ENCODE measurements around the gene RDX. TPM values are rescaled to one million over a fixed set of nuclear protein-coding genes. Genes with fewer than 3 reads are reported as not detected.

The RDX gene
- total RNA-seq, 1 experiment from 2014 or later: 131 TPM

DNA sequence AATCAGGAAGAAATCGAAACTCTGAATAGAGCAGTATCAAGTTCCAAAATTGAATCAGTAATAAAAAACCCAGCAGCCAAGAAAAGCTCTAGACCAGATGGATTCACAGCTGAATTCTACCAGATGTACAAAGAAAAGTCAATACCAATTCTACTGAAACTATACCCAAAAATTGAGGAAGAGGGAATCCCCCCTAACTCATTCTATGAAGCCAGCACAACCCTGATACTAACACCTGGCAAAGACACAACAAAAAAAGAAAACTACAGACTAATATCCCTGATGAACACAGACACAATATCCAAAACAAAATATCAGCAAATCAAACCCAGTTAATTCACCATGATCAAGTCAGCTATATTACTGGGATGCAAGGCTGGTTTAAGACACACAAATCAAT, 105.5 kb downstream of the RDX start (continued):
- TF ChIP-seq, protein P1, sequence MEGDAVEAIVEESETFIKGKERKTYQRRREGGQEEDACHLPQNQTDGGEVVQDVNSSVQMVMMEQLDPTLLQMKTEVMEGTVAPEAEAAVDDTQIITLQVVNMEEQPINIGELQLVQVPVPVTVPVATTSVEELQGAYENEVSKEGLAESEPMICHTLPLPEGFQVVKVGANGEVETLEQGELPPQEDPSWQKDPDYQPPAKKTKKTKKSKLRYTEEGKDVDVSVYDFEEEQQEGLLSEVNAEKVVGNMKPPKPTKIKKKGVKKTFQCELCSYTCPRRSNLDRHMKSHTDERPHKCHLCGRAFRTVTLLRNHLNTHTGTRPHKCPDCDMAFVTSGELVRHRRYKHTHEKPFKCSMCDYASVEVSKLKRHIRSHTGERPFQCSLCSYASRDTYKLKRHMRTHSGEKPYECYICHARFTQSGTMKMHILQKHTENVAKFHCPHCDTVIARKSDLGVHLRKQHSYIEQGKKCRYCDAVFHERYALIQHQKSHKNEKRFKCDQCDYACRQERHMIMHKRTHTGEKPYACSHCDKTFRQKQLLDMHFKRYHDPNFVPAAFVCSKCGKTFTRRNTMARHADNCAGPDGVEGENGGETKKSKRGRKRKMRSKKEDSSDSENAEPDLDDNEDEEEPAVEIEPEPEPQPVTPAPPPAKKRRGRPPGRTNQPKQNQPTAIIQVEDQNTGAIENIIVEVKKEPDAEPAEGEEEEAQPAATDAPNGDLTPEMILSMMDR (IDR thresholded peaks at IDR 0.05 in 2 of 3, conservative IDR thresholded peaks at IDR 0.05 in 1 of 3; ENCODE audit: borderline replicate concordance in 1 of 3, insufficient read depth in 1 of 3, low read depth in 2 of 3, low read length in 2 of 3): no peak
- no peak for TF ChIP-seq ZFX (IDR thresholded peaks at IDR 0.05)
- no peak for TF ChIP-seq EGR1 (IDR thresholded peaks at IDR 0.05; ENCODE audit: low read depth)

DNA sequence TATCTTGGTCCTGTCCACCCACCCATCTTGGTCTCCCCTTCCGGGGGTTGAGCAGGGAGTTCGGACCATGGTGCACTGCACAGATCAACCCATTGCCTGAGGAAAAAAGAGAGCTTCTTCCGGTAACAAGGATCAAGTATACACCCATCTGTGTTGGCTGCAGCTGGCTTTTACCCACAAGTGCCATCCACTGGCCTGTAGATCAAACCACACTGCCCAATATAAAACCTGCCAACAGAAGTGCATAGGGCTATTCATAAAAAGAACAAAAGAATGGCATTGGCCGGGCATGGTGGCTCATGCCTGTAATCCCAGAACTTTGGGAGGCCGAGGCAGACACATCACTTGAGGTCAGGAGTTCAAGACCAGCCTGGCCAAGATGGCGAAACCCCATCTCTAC, 108.7 kb downstream of the RDX start:
- ChIA-PET POLR2A (no interaction called here), CTCF (interaction anchor here (1.2 kb wide), 1 partner anchor 189 kb away, joined by 3 read pairs; no protein-coding TSS in a partner anchor), RAD21 (ENCODE audit: low non-redundant PET in 1 of 2, low total read pairs in 2 of 2, uncharacterized antibody in 2 of 2, unreplicated experiment in 2 of 2) (no interaction called here)
- ATAC-seq (no peak; the same call in 1 of the 2 replicates), DNase-seq (ENCODE audit: low read depth, low spot score) (no peak)
- Histone ChIP-seq H4K20me1 (ENCODE audit: insufficient read depth) (no peaks in the 10 kb centered on the region), H3K9me2 (ENCODE audit: insufficient read depth) (no peaks in the 10 kb centered on the region), H3K9me3 (ENCODE audit: control insufficient read depth in 1 of 2, insufficient read depth in 1 of 2, low read depth in 1 of 2, low read length in 2 of 2) (no peaks in the 10 kb centered on the region), H3K4me2 (ENCODE audit: low read length) (no peak overlapping the region), H3K79me2 (ENCODE audit: insufficient read depth, low read length) (no peaks in the 10 kb centered on the region), H3K27me3 (ENCODE audit: insufficient read depth, low read length) (no peaks in the 10 kb centered on the region), H3K27ac (ENCODE audit: low read depth, low read length) (no peak overlapping the region), H3K4me3 (replicated peaks in 1 of 2; ENCODE audit: low read depth in 1 of 2, low read length in 2 of 2) (no peak overlapping the region), H2AFZ (ENCODE audit: low read depth, low read length, poor library complexity, severe bottlenecking) (no peak overlapping the region), H3K36me3 (ENCODE audit: control insufficient read depth in 1 of 2, insufficient read depth in 2 of 2, low read length in 2 of 2) (no peaks in the 10 kb centered on the region), H3K4me1 (ENCODE audit: control insufficient read depth in 1 of 2, insufficient read depth in 2 of 2, low read length in 2 of 2) (peaks cover 5 to 36% of the 10 kb centered on the region in 2 experiments; a peak in 3 of 4 replicates), H3K9ac (ENCODE audit: low read length) (no peak overlapping the region)
- TF ChIP-seq EZH2 (IDR thresholded peaks at IDR 0.05) (no peak), POLR2A (IDR thresholded peaks at IDR 0.05; ENCODE audit: borderline replicate concordance, extremely low read depth, insufficient read depth, insufficient read length) (no peak)
- intact Hi-C loops (cut with micrococcal nuclease): no loop called here
- no TSS peak for BruUV-seq (replicated peaks)

DNA sequence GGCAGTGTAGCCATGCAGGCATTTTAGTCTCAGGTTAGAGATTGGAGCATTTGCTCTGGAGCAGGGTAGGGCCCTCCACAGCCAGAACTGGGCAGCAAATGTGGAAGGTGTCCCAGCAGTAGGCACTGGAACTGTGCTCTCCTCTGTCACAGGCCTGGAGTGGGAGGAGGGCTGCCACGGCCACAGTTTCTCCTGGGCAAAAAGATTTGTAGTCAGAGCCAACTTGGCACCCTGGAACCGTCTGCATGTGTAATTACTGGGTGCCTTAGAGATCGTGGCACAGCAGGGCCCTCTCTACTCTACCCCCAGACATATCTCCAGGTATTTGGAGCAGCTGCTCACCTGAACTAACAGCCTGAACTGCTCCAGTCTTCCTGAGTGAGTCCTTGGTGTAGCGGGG, 109.5 kb downstream of the RDX start:
- Histone ChIP-seq H3K9ac (ENCODE audit: low read length) (no peak overlapping the region), H4K20me1 (ENCODE audit: insufficient read depth) (no peaks in the 10 kb centered on the region), H3K27me3 (ENCODE audit: insufficient read depth, low read length) (no peaks in the 10 kb centered on the region), H3K4me3 (replicated peaks in 1 of 2; ENCODE audit: low read depth in 1 of 2, low read length in 2 of 2) (no peak overlapping the region), H3K4me1 (ENCODE audit: control insufficient read depth in 1 of 2, insufficient read depth in 2 of 2, low read length in 2 of 2) (peaks cover 5 to 44% of the 10 kb centered on the region in 2 experiments; a peak in 3 of 4 replicates), H3K36me3 (ENCODE audit: control insufficient read depth in 1 of 2, insufficient read depth in 2 of 2, low read length in 2 of 2) (no peaks in the 10 kb centered on the region), H3K27ac (ENCODE audit: low read depth, low read length) (no peak overlapping the region), H3K9me3 (ENCODE audit: control insufficient read depth in 1 of 2, insufficient read depth in 1 of 2, low read depth in 1 of 2, low read length in 2 of 2) (no peaks in the 10 kb centered on the region), H3K79me2 (ENCODE audit: insufficient read depth, low read length) (no peaks in the 10 kb centered on the region), H3K9me2 (ENCODE audit: insufficient read depth) (no peaks in the 10 kb centered on the region), H2AFZ (ENCODE audit: low read depth, low read length, poor library complexity, severe bottlenecking) (no peak overlapping the region), H3K4me2 (ENCODE audit: low read length) (no peak overlapping the region)
- ChIA-PET RAD21 (ENCODE audit: low non-redundant PET in 1 of 2, low total read pairs in 2 of 2, uncharacterized antibody in 2 of 2, unreplicated experiment in 2 of 2) (no interaction called here), CTCF (no interaction called here), POLR2A (no interaction called here)
- TF ChIP-seq YY1 (IDR thresholded peaks at IDR 0.05; ENCODE audit: extremely low read depth, insufficient replicate concordance, low read depth, low read length) (no peak), CEBPB (IDR thresholded peaks at IDR 0.05; ENCODE audit: low read depth) (no peak), RAD21 (IDR thresholded peaks at IDR 0.05; ENCODE audit: low read depth) (no peak), EGR1 (IDR thresholded peaks at IDR 0.05; ENCODE audit: low read depth) (no peak), ELF1 (IDR thresholded peaks at IDR 0.05; ENCODE audit: borderline replicate concordance, low read depth) (no peak), ZFX (IDR thresholded peaks at IDR 0.05) (no peak), ZNF274 (IDR thresholded peaks at IDR 0.05; ENCODE audit: low read depth, low read length) (no peak), CBX3 (IDR thresholded peaks at IDR 0.05; ENCODE audit: low read depth) (no peak), SP1 (IDR thresholded peaks at IDR 0.05; ENCODE audit: low read depth) (no peak), POLR2A (IDR thresholded peaks at IDR 0.05; ENCODE audit: borderline replicate concordance, extremely low read depth, insufficient read depth, insufficient read length) (no peak)
- TF ChIP-seq, protein P2, sequence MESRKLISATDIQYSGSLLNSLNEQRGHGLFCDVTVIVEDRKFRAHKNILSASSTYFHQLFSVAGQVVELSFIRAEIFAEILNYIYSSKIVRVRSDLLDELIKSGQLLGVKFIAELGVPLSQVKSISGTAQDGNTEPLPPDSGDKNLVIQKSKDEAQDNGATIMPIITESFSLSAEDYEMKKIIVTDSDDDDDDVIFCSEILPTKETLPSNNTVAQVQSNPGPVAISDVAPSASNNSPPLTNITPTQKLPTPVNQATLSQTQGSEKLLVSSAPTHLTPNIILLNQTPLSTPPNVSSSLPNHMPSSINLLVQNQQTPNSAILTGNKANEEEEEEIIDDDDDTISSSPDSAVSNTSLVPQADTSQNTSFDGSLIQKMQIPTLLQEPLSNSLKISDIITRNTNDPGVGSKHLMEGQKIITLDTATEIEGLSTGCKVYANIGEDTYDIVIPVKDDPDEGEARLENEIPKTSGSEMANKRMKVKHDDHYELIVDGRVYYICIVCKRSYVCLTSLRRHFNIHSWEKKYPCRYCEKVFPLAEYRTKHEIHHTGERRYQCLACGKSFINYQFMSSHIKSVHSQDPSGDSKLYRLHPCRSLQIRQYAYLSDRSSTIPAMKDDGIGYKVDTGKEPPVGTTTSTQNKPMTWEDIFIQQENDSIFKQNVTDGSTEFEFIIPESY (IDR thresholded peaks at IDR 0.05; ENCODE audit: extremely low read depth, insufficient replicate concordance, low read length): no peak
- intact Hi-C loops (cut with micrococcal nuclease): no loop called here
- ATAC-seq (no peak), DNase-seq (ENCODE audit: low read depth, low spot score) (no peak)
- BruUV-seq (replicated peaks): no TSS peak
